OCI-LY7 (cell line): Measurements from ENCODE around the gene AP1B1. TPM values are rescaled to one million over a fixed set of nuclear protein-coding genes. Genes with fewer than 3 reads are reported as not detected.
"Not testable (repeated sequence)": the region's sequence is repeated elsewhere in the genome, so short reads cannot be mapped to it uniquely, and the experiment has no call there.

ENCODE experiments used
- BruUV-seq: library from RNA; stranded (reverse); fragments of 400-500 nt; replicated peaks from 2 replicates; lab custom pipeline; 2021; lab: Mats Ljungman, UMichigan
- CTCF ChIA-PET: fragments of 300-600 bp; sonication (Branson Sonifier 250); formaldehyde crosslinking; loops from one replicate; lab custom pipeline; 2022; ENCODE audit warnings: antibody characterized with exemption; ENCODE audit not compliant: unreplicated experiment; lab: Charles Lee
- POLR2A ChIA-PET: fragments of 300-600 bp; sonication (Branson Sonifier 250); formaldehyde crosslinking; loops from one replicate; lab custom pipeline; 2022; ENCODE audit warnings: antibody characterized with exemption; lab: Charles Lee
- DNase-seq: peaks from one replicate; pipeline ENCODE4 v3.0.0-alpha.2; 2015; ENCODE audit warnings: low spot score
- H2AFZ ChIP-seq: fragments of 200-600 bp; sonication (generic), shearing (Covaris generic); 2 replicates; pipeline ENCODE4 v1.6.1; 2014; ENCODE audit warnings: mild to moderate bottlenecking, antibody characterized with exemption, low read length, moderate library complexity
- H3K27ac ChIP-seq: fragments of 200-600 bp; sonication (generic); 2 replicates; pipeline ENCODE4 v1.5.1; 2014; ENCODE audit warnings: mixed run types, low read depth, mild to moderate bottlenecking, moderate library complexity, low read length, inconsistent platforms; ENCODE audit not compliant: poor library complexity, severe bottlenecking
- H3K36me3 ChIP-seq: fragments of 200-600 bp; sonication (generic); 2 replicates; pipeline ENCODE4 v1.6.1; 2014; ENCODE audit warnings: mild to moderate bottlenecking, antibody characterized with exemption, low read length, moderate library complexity, mixed read lengths; ENCODE audit not compliant: insufficient read depth
- H3K4me1 ChIP-seq: fragments of 200-600 bp; sonication (generic); 2 replicates; pipeline ENCODE4 v1.5.1; 2014; ENCODE audit warnings: mild to moderate bottlenecking, low read length; ENCODE audit not compliant: insufficient read depth, poor library complexity, severe bottlenecking
- H3K4me2 ChIP-seq: fragments of 200-600 bp; sonication (generic); 2 replicates; pipeline ENCODE4 v1.6.1; 2014; ENCODE audit warnings: mild to moderate bottlenecking, low read length
- H3K4me3 ChIP-seq: fragments of 200-600 bp; sonication (generic); 2 replicates; pipeline ENCODE4 v1.5.1; 2014; ENCODE audit warnings: mild to moderate bottlenecking, low read depth, low read length; ENCODE audit not compliant: poor library complexity, severe bottlenecking
- H3K79me2 ChIP-seq: fragments of 200-600 bp; sonication (generic); 2 replicates; pipeline ENCODE4 v1.6.1; 2016; ENCODE audit warnings: low read depth, mild to moderate bottlenecking, low read length, moderate library complexity, mixed read lengths; ENCODE audit not compliant: insufficient read depth
- H3K9me2 ChIP-seq: fragments of 200-600 bp; sonication (generic); 2 replicates; pipeline ENCODE4 v1.6.1; 2016; ENCODE audit warnings: mild to moderate bottlenecking, low read length, mixed read lengths; ENCODE audit not compliant: insufficient read depth
- H3K9me3 ChIP-seq: fragments of 200-600 bp; sonication (generic); 2 replicates; pipeline ENCODE4 v1.6.1; 2014; ENCODE audit warnings: mild to moderate bottlenecking, mixed run types, low read length, mixed read lengths
- H4K20me1 ChIP-seq: fragments of 200-600 bp; sonication (generic); 2 replicates; pipeline ENCODE4 v1.6.1; 2014; ENCODE audit warnings: mild to moderate bottlenecking, antibody characterized with exemption, low read length, moderate library complexity, mixed read lengths; ENCODE audit not compliant: insufficient read depth
- EZH2phosphoT487 ChIP-seq: fragments of 200-600 bp; sonication (generic); IDR thresholded peaks from 2 replicates; pipeline ENCODE4 v1.6.1; 2018; ENCODE audit warnings: low read depth, borderline replicate concordance, mild to moderate bottlenecking, mixed run types, antibody characterized with exemption, low read length, moderate library complexity, mixed read lengths
- intact Hi-C: fragments of 100-400 bp; cut with micrococcal nuclease; formaldehyde crosslinking; loops from one replicate; pipeline ENCODE4 v1.10.0; 2022; ENCODE audit not compliant: unreplicated experiment
- total RNA-seq, 2 experiments: library from RNA; depleted of rRNA in 1 of 2; stranded (reverse); fragments of >200 nt in 1 of 2; shearing (Covaris generic) in 1 of 2; gene quantifications; 2 replicates each; pipeline ENCODE4 v1.2.3, GENCODE V29; 2014 to 2022
- TF ChIP-seq, protein P1 (sequence below): fragments of 200-600 bp; sonication (generic); conservative IDR thresholded peaks from 2 replicates; pipeline ENCODE4 v1.5.1; 2014; ENCODE audit warnings: mild to moderate bottlenecking, antibody characterized with exemption, low read length, moderate library complexity, mixed read lengths

The AP1B1 gene
- total RNA-seq, 2 experiments from 2014 or later = 111 to 156 TPM

DNA sequence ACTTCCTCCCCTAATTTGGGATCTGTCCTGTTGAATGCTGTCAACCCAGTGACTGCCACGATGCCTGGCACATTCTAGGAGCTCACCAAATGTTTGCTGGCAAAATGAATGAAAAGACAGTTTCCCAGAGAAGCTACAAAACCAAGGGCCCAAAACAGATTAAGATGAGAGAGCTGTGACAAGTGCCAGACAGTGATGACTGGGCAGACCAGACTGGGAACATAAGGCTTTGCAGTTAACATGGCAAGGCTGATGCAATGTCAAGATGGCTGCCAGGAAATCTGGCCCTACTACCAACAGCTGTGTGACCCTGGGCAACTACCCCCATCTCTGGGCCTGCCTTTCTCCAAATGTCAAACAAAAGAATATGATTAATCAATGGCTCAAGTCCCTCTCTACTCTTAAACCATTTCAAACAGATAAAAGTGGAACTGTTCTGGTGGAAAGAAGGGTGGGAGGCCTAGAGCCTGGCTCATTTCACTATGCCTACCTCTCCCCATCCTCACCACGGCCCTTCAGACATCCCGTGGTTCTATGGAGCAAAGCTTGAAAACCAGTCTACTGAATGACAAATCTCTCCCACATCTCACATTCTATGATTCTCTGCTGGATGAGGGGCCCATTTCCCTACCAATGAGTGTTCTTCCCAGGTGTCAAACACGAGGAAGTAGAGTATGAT lies 12.8 kb downstream of the AP1B1 start:
- no peaks in the 10 kb centered on the region for H3K9me2 ChIP-seq
- CTCF ChIA-PET = interaction anchor here (1.0 kb wide), 1 partner anchor 9 kb away, joined by 3 read pairs; no protein-coding TSS in a partner anchor
- no peak for DNase-seq
- no TSS peak for BruUV-seq
- POLR2A ChIA-PET = interaction anchor here (1.8 kb wide), 1 partner anchor 10 kb away, joined by 19 read pairs; no protein-coding TSS in a partner anchor
- H3K4me2 ChIP-seq = no peak overlapping the region
- H3K79me2 ChIP-seq = peaks cover 78% of the 10 kb centered on the region
- no peak for TF ChIP-seq EZH2phosphoT487
- TF ChIP-seq, protein P1, sequence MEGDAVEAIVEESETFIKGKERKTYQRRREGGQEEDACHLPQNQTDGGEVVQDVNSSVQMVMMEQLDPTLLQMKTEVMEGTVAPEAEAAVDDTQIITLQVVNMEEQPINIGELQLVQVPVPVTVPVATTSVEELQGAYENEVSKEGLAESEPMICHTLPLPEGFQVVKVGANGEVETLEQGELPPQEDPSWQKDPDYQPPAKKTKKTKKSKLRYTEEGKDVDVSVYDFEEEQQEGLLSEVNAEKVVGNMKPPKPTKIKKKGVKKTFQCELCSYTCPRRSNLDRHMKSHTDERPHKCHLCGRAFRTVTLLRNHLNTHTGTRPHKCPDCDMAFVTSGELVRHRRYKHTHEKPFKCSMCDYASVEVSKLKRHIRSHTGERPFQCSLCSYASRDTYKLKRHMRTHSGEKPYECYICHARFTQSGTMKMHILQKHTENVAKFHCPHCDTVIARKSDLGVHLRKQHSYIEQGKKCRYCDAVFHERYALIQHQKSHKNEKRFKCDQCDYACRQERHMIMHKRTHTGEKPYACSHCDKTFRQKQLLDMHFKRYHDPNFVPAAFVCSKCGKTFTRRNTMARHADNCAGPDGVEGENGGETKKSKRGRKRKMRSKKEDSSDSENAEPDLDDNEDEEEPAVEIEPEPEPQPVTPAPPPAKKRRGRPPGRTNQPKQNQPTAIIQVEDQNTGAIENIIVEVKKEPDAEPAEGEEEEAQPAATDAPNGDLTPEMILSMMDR = no peak
- no peaks in the 10 kb centered on the region for H3K9me3 ChIP-seq
- H3K36me3 ChIP-seq = peaks cover 82% of the 10 kb centered on the region
- H3K27ac ChIP-seq = peak overlapping the region; percentile 55
- 0 out of 2 replicates have a peak, but pooled peaks cover 9% of the 10 kb centered on the region for H4K20me1 ChIP-seq
- intact Hi-C loops = no loop called here
- H3K4me1 ChIP-seq = peaks cover 62% of the 10 kb centered on the region
- H2AFZ ChIP-seq = no peak overlapping the region
- no peak overlapping the region for H3K4me3 ChIP-seq

DNA sequence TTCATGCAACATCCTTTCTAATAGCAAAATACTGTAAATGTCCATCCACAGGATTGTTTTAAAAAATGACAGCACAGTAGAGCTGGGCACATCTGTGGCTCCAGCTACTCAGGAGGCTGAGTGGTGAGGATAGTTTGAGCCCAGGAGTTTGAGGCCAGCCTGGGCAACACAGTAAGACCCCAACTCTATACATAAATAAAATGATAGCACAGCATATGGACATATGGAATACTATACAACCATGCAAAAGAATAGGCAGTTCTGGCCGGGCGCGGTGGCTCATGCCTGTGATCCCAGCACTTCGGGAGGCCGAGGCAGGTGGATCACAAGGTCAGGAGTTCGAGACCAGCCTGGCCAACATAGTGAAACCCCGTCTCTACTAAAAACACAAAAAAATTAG lies 13.6 kb downstream of the AP1B1 start:
- H3K4me2 ChIP-seq, H3K27ac ChIP-seq, H3K4me3 ChIP-seq, DNase-seq, H2AFZ ChIP-seq, H4K20me1 ChIP-seq, H3K9me3 ChIP-seq, BruUV-seq, H3K9me2 ChIP-seq: not testable (repeated sequence)
- ChIA-PET CTCF (interaction anchor here (1.0 kb wide), 1 partner anchor 10 kb away, joined by 3 read pairs; no protein-coding TSS in a partner anchor), POLR2A (interaction anchor here (3.0 kb wide), 1 partner anchor 11 kb away, joined by 16 read pairs; no protein-coding TSS in a partner anchor)
- Histone ChIP-seq H3K4me1 (peaks cover 66% of the 10 kb centered on the region), H3K79me2 (peaks cover 72% of the 10 kb centered on the region), H3K36me3 (peaks cover 76% of the 10 kb centered on the region)
- intact Hi-C loops = loop anchor here (5.0 kb wide), 1 partner anchor 932 kb away; no protein-coding TSS in a partner anchor

DNA sequence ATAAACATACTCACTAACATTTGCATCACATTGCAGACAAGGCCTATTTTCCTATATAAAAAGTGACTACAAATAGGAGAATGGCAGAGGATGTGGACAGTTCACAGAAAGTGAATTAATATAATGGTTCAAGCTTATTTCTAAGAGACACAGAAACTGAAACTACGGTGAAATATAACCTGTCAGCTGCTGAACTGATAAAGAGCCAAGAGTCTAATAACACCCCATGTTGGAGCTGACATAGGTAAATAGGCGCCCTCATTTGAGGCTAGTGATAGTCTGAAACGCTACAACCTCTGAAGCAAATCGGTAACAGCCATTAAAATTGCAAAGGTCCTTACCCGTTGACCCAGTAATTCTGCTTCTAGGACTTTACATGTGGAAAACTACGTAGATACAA lies 14.0 kb downstream of the AP1B1 start:
- H3K4me3 ChIP-seq = no peak overlapping the region
- peaks cover 72% of the 10 kb centered on the region for H3K79me2 ChIP-seq
- peaks cover 76% of the 10 kb centered on the region for H3K36me3 ChIP-seq
- H3K27ac ChIP-seq = no peak overlapping the region
- POLR2A ChIA-PET = interaction anchor here (3.0 kb wide), 1 partner anchor 12 kb away, joined by 16 read pairs; no protein-coding TSS in a partner anchor
- H2AFZ ChIP-seq = no peak overlapping the region
- no TSS peak for BruUV-seq
- H3K9me3 ChIP-seq = no peaks in the 10 kb centered on the region
- H3K9me2 ChIP-seq = no peaks in the 10 kb centered on the region
- intact Hi-C loops = loop anchor here (5.0 kb wide), 1 partner anchor 933 kb away; no protein-coding TSS in a partner anchor
- DNase-seq = no peak
- peaks cover 70% of the 10 kb centered on the region for H3K4me1 ChIP-seq
- CTCF ChIA-PET = no interaction called here
- H3K4me2 ChIP-seq = no peak overlapping the region
- H4K20me1 ChIP-seq = no peaks in the 10 kb centered on the region
- no peak for TF ChIP-seq EZH2phosphoT487
- TF ChIP-seq, protein P1 = no peak
